A549 (cell line): Measurements from ENCODE around the gene VSTM4.

Experiments used
- BHLHE40 ChIP-seq: IDR thresholded peaks from 2 replicates; pipeline ENCODE4 v1.6.1; 2012; ENCODE audit warnings: low read depth, low read length, inconsistent platforms
- MAFK ChIP-seq: fragments of 450-650 bp; IDR thresholded peaks from 2 replicates; pipeline ENCODE4 v1.6.1; 2014; ENCODE audit not compliant: partially characterized antibody
- POLR2A ChIP-seq: IDR thresholded peaks from 2 replicates; pipeline ENCODE4 v1.6.1; 2012; ENCODE audit warnings: mild to moderate bottlenecking, low read length
- RAD21 ChIP-seq, 2 experiments: fragments of >200 bp in 1 of 2; sonication (Bioruptor Twin) in 1 of 2; formaldehyde crosslinking in 1 of 2; IDR thresholded peaks in 1 of 2; conservative IDR thresholded peaks in 1 of 2; 2 replicates in 1 of 2; 3 replicates in 1 of 2; pipeline ENCODE4 v1.6.1; 2012 to 2018; ENCODE audit warnings: inconsistent platforms in 1 of 2
- SMC3 ChIP-seq: fragments of >200 bp; sonication (Bioruptor Twin); formaldehyde crosslinking; IDR thresholded peaks from 3 replicates; pipeline ENCODE4 v1.6.1; 2018; ENCODE audit warnings: inconsistent platforms
- ZFP36 ChIP-seq: fragments of 450-650 bp; IDR thresholded peaks from 2 replicates; pipeline ENCODE4 v1.6.1; 2014; ENCODE audit warnings: borderline replicate concordance; ENCODE audit not compliant: partially characterized antibody
- TF ChIP-seq, protein P1 (sequence below): fragments of >200 bp; sonication (Bioruptor Twin); formaldehyde crosslinking; IDR thresholded peaks from 3 replicates; pipeline ENCODE4 v1.5.1; 2016
- TF ChIP-seq, protein P2 (sequence below): fragments of 200-600 bp; sonication (generic); IDR thresholded peaks from 2 replicates; pipeline ENCODE4 v1.6.1; 2016; ENCODE audit warnings: antibody characterized with exemption, mild to moderate bottlenecking, moderate library complexity

DNA sequence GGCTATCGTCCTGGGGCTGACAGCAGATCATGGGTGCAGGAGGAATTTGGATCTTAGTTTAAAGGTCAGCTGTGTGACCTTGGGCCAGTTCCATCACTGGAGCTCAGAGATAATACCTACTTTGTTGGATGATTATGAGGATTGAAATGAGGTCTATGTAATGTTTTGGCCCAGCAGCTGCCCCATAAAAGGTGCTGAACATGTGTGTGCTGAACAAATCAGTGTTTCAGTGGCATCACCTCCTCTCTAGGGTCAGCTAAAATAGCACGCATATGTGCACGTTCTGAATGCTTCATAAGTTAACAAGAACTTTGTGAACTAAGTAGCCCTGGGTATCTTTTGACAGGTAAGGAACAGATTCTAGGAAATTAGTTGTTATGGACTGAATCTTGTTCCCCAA, 90.8 kb downstream of the VSTM4 start:
- TF ChIP-seq, protein P1, sequence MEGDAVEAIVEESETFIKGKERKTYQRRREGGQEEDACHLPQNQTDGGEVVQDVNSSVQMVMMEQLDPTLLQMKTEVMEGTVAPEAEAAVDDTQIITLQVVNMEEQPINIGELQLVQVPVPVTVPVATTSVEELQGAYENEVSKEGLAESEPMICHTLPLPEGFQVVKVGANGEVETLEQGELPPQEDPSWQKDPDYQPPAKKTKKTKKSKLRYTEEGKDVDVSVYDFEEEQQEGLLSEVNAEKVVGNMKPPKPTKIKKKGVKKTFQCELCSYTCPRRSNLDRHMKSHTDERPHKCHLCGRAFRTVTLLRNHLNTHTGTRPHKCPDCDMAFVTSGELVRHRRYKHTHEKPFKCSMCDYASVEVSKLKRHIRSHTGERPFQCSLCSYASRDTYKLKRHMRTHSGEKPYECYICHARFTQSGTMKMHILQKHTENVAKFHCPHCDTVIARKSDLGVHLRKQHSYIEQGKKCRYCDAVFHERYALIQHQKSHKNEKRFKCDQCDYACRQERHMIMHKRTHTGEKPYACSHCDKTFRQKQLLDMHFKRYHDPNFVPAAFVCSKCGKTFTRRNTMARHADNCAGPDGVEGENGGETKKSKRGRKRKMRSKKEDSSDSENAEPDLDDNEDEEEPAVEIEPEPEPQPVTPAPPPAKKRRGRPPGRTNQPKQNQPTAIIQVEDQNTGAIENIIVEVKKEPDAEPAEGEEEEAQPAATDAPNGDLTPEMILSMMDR: no peak
- TF ChIP-seq, protein P2, sequence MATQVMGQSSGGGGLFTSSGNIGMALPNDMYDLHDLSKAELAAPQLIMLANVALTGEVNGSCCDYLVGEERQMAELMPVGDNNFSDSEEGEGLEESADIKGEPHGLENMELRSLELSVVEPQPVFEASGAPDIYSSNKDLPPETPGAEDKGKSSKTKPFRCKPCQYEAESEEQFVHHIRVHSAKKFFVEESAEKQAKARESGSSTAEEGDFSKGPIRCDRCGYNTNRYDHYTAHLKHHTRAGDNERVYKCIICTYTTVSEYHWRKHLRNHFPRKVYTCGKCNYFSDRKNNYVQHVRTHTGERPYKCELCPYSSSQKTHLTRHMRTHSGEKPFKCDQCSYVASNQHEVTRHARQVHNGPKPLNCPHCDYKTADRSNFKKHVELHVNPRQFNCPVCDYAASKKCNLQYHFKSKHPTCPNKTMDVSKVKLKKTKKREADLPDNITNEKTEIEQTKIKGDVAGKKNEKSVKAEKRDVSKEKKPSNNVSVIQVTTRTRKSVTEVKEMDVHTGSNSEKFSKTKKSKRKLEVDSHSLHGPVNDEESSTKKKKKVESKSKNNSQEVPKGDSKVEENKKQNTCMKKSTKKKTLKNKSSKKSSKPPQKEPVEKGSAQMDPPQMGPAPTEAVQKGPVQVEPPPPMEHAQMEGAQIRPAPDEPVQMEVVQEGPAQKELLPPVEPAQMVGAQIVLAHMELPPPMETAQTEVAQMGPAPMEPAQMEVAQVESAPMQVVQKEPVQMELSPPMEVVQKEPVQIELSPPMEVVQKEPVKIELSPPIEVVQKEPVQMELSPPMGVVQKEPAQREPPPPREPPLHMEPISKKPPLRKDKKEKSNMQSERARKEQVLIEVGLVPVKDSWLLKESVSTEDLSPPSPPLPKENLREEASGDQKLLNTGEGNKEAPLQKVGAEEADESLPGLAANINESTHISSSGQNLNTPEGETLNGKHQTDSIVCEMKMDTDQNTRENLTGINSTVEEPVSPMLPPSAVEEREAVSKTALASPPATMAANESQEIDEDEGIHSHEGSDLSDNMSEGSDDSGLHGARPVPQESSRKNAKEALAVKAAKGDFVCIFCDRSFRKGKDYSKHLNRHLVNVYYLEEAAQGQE: no peak
- TF ChIP-seq RAD21 (conservative IDR thresholded peaks at IDR 0.05 in 1 of 2, IDR thresholded peaks at IDR 0.05 in 1 of 2): no peak
- TF ChIP-seq BHLHE40: no peak
- TF ChIP-seq SMC3: no peak
- no peak for TF ChIP-seq MAFK
- no peak for TF ChIP-seq POLR2A
- no peak for TF ChIP-seq ZFP36
